Coronary artery (tissue), 2 donors: ENCODE data around the gene ACTMAP.
"Not testable (repeated sequence)": the region's sequence is repeated elsewhere in the genome, so short reads cannot be mapped to it uniquely, and the experiment has no call there.

ENCODE experiments used
- DNase-seq: peaks from one replicate; pipeline ENCODE4 v3.0.0-alpha.2; 2017; ENCODE audit warnings: low spot score
- H3K27ac ChIP-seq, 2 donors: fragments of 200-600 bp; sonication (generic); one replicate each; pipeline ENCODE4 v1.5.1; 2016 to 2019
- H3K4me3 ChIP-seq: fragments of 200-600 bp; sonication (generic); 2 replicates; pipeline ENCODE4 v1.5.1; 2016; ENCODE audit warnings: mild to moderate bottlenecking, moderate library complexity
- CTCF ChIP-seq: fragments of 200-600 bp; sonication (generic); IDR thresholded peaks from one replicate; pipeline ENCODE4 v1.5.1; 2019; ENCODE audit warnings: antibody characterized with exemption

The ACTMAP gene

DNA sequence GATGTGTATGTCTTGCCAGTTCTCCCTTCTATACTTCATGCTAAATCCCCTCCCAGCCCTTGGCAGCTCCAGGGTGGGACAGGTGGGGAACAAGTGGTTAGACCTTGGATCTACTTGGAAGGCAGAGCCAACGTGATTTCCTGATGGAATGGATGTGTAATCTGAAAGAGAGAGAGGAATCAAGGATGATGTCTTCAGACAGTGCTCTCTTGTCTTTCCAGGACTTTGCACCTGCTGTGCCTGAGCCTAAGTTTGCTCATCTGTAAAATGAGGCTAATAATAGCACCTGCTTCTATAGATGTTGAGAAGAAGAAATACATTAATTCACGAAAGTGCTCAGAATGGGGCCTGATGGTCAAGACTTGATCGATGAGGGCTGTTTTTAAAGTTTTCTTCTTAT lies 41.7 kb upstream of the ACTMAP start:
- peak overlapping the region; percentile 6 for H3K4me3 ChIP-seq
- DNase-seq, result no peak
- TF ChIP-seq CTCF, result no peak
- peak overlapping the region; percentile 80 to 93 for H3K27ac ChIP-seq

GRCh38 chr19:40791349-40791748 lies 41.1 kb upstream of the ACTMAP start:
- TF ChIP-seq CTCF, result no peak
- DNase-seq, result peak; percentile 89
- peak overlapping the region; percentile 80 to 93 for H3K27ac ChIP-seq
- peak overlapping the region; percentile 6 for H3K4me3 ChIP-seq

GRCh38 chr19:40786060-40787037 lies 36.1 kb upstream of the ACTMAP start:
- Histone ChIP-seq H3K4me3 (no peak overlapping the region), H3K27ac (peak overlapping the region in 1 of 2 donors; percentile 27)
- TF ChIP-seq CTCF, result no peak
- no peak for DNase-seq

GRCh38 chr19:40785526-40785925 lies 35.2 kb upstream of the ACTMAP start:
- Histone ChIP-seq H3K27ac (peak overlapping the region in 1 of 2 donors; percentile 27), H3K4me3 (no peak overlapping the region)
- no peak for DNase-seq
- TF ChIP-seq CTCF, result no peak

DNA sequence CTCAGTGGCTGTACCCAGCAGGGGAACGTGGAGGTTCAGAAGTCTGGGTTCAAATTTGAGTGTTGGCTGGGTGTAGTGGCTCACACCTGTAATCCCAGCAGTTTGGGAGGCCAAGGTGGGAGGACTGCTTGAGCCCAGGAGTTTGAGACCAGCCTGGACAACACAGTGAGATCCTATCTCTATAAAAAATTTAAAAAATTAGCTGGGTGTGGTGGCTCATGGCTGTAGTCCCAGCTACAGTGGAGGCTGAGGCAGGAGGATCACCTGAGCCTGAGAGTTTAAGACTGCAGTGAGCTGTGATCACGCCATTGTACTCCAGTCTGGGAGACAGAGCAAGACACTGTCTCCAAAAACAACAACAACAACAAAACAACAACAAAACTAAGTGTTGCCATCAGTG lies 33.9 kb upstream of the ACTMAP start:
- H3K27ac ChIP-seq, DNase-seq, H3K4me3 ChIP-seq: not testable (repeated sequence)

GRCh38 chr19:40783711-40784110 lies 33.4 kb upstream of the ACTMAP start:
- Histone ChIP-seq H3K4me3 (no peak overlapping the region), H3K27ac (no peak overlapping the region)
- DNase-seq, result no peak
- TF ChIP-seq CTCF, result no peak

DNA sequence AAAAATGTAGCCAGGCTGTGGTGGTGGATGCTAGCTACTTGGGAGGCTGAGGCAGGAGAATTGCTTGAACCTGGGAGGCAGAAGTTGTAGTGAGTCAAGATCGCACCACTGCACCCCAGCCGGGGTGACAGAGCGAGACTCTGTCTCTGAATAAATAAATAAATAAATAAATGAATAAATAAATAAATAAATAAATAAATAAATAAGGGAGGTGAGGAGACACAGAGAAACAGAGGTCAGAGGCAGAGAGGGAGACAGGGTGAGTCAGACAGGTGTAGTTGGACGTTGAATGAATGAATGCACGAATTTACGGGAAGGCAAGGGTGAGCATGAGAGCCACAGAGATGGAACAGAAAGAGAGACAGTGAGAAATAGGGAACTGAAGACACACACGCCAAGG lies 30.9 kb upstream of the ACTMAP start:
- no peak for DNase-seq

More for the DNA sequence above, 30.9 kb upstream of the ACTMAP start:
- no peak overlapping the region for H3K4me3 ChIP-seq
- no peak for TF ChIP-seq CTCF
- H3K27ac ChIP-seq, result no peak overlapping the region
